HEK293 (cell line): ENCODE data around the gene S1PR3.

Source experiments
- CTCF ChIA-PET: fragments of 350-600 bp; formaldehyde crosslinking; extraction: SDS; loops from one replicate; lab custom pipeline; 2021; ENCODE audit warnings: antibody characterized with exemption; lab: Yijun Ruan, JAX
- POLR2A ChIA-PET: fragments of 300-600 bp; formaldehyde crosslinking; extraction: SDS; loops from one replicate; lab custom pipeline; 2020; ENCODE audit warnings: antibody characterized with exemption, inconsistent platforms; lab: Yijun Ruan, JAX
- H3K27ac ChIP-seq: fragments of 200-500 bp; sonication (Bioruptor generic); 2 replicates; pipeline ENCODE4 v1.5.1; 2014; ENCODE audit warnings: low read depth, low read length, control low read depth, inconsistent platforms; ENCODE audit errors: extremely low read depth
- H3K36me3 ChIP-seq, 2 experiments: fragments of 200-500 bp in 1 of 2; sonication (Bioruptor generic) in 1 of 2; 1 replicate in 1 of 2; 2 replicates in 1 of 2; pipeline ENCODE4 v1.5.1; 2014 to 2017; ENCODE audit warnings: inconsistent platforms in 2 of 2, low read length in 2 of 2; ENCODE audit not compliant: control insufficient read depth in 2 of 2, insufficient read depth in 1 of 2
- H3K4me1 ChIP-seq: fragments of 200-500 bp; sonication (Bioruptor generic); 2 replicates; pipeline ENCODE4 v1.5.1; 2014; ENCODE audit warnings: mild to moderate bottlenecking, low read length, inconsistent platforms; ENCODE audit not compliant: control insufficient read depth, insufficient read depth
- H3K4me3 ChIP-seq: 2 replicates; pipeline ENCODE4 v1.5.1; 2011; ENCODE audit warnings: low read depth, mild to moderate bottlenecking, control low read depth, low read length, moderate library complexity
- H3K9me3 ChIP-seq: fragments of 200-500 bp; sonication (Bioruptor generic); 2 replicates; pipeline ENCODE4 v1.5.1; 2014; ENCODE audit warnings: low read depth, low read length, inconsistent platforms; ENCODE audit not compliant: control insufficient read depth, insufficient read depth
- AEBP2 ChIP-seq: fragments of 450-650 bp; formaldehyde crosslinking; IDR thresholded peaks from 2 replicates; pipeline ENCODE4 v1.5.1; 2016; ENCODE audit warnings: missing biosample characterization, missing genetic modification characterization, borderline replicate concordance
- ATF2 ChIP-seq: fragments of 450-650 bp; formaldehyde crosslinking; IDR thresholded peaks from 2 replicates; pipeline ENCODE4 v1.5.1; 2016; ENCODE audit warnings: missing biosample characterization, missing genetic modification characterization, low read depth
- GLIS1 ChIP-seq: fragments of 450-650 bp; formaldehyde crosslinking; IDR thresholded peaks from 2 replicates; pipeline ENCODE4 v1.5.1; 2016; ENCODE audit warnings: missing biosample characterization, missing genetic modification characterization
- KLF16 ChIP-seq: fragments of 450-650 bp; formaldehyde crosslinking; IDR thresholded peaks from 2 replicates; pipeline ENCODE4 v1.5.1; 2017; ENCODE audit warnings: missing biosample characterization, missing genetic modification characterization
- KLF8 ChIP-seq: fragments of 450-650 bp; formaldehyde crosslinking; IDR thresholded peaks from 2 replicates; pipeline ENCODE4 v1.5.1; 2016; ENCODE audit warnings: missing biosample characterization, missing genetic modification characterization
- WT1 ChIP-seq: fragments of 450-650 bp; formaldehyde crosslinking; IDR thresholded peaks from 2 replicates; pipeline ENCODE4 v1.5.1; 2016; ENCODE audit warnings: missing biosample characterization, missing genetic modification characterization
- ZIC2 ChIP-seq: fragments of 450-650 bp; formaldehyde crosslinking; IDR thresholded peaks from 2 replicates; pipeline ENCODE4 v1.5.1; 2016; ENCODE audit warnings: missing biosample characterization, missing genetic modification characterization
- ZNF140 ChIP-seq: fragments of 450-650 bp; formaldehyde crosslinking; IDR thresholded peaks from 2 replicates; pipeline ENCODE4 v1.5.1; 2016; ENCODE audit warnings: missing biosample characterization, missing genetic modification characterization
- ZNF23 ChIP-seq: fragments of 450-650 bp; formaldehyde crosslinking; IDR thresholded peaks from 2 replicates; pipeline ENCODE4 v1.5.1; 2016; ENCODE audit warnings: missing biosample characterization, missing genetic modification characterization, borderline replicate concordance
- ZNF350 ChIP-seq: fragments of 450-650 bp; formaldehyde crosslinking; IDR thresholded peaks from 2 replicates; pipeline ENCODE4 v1.5.0; 2017; ENCODE audit warnings: missing biosample characterization, mild to moderate bottlenecking, missing genetic modification characterization
- ZNF398 ChIP-seq: fragments of 450-650 bp; formaldehyde crosslinking; IDR thresholded peaks from 2 replicates; pipeline ENCODE4 v1.5.1; 2017; ENCODE audit warnings: missing biosample characterization, missing genetic modification characterization
- ZNF404 ChIP-seq: fragments of 450-650 bp; formaldehyde crosslinking; IDR thresholded peaks from 2 replicates; pipeline ENCODE4 v1.5.1; 2017; ENCODE audit warnings: missing biosample characterization, missing genetic modification characterization
- ZNF423 ChIP-seq: fragments of 450-650 bp; formaldehyde crosslinking; IDR thresholded peaks from 2 replicates; pipeline ENCODE4 v1.5.1; 2016; ENCODE audit warnings: missing biosample characterization, missing genetic modification characterization
- ZNF426 ChIP-seq: fragments of 450-650 bp; formaldehyde crosslinking; IDR thresholded peaks from 2 replicates; pipeline ENCODE4 v1.5.1; 2017; ENCODE audit warnings: missing biosample characterization, missing genetic modification characterization, mild to moderate bottlenecking, inconsistent platforms, moderate library complexity
- ZNF513 ChIP-seq: fragments of 450-650 bp; IDR thresholded peaks from 2 replicates; pipeline ENCODE4 v1.5.1; 2018; ENCODE audit warnings: missing biosample characterization, missing genetic modification characterization
- ZNF585B ChIP-seq: fragments of 450-650 bp; formaldehyde crosslinking; IDR thresholded peaks from 2 replicates; pipeline ENCODE4 v1.5.1; 2016; ENCODE audit warnings: missing biosample characterization, missing genetic modification characterization
- ZNF692 ChIP-seq: fragments of 450-650 bp; formaldehyde crosslinking; IDR thresholded peaks from 2 replicates; pipeline ENCODE4 v1.5.1; 2016; ENCODE audit warnings: missing biosample characterization, missing genetic modification characterization
- ZNF837 ChIP-seq: fragments of 450-650 bp; formaldehyde crosslinking; IDR thresholded peaks from 2 replicates; pipeline ENCODE4 v1.5.1; 2016; ENCODE audit warnings: missing biosample characterization, missing genetic modification characterization
- ZSCAN4 ChIP-seq: fragments of 450-650 bp; formaldehyde crosslinking; IDR thresholded peaks from 2 replicates; pipeline ENCODE4 v1.5.1; 2017; ENCODE audit warnings: missing biosample characterization, missing genetic modification characterization

The S1PR3 gene

GRCh38 chr9:88945636-88946333, 45.5 kb upstream of the S1PR3 start:
- Histone ChIP-seq H3K9me3 (no peaks in the 10 kb centered on the region), H3K27ac (no peak overlapping the region), H3K4me3 (no peak overlapping the region), H3K36me3 (no peaks in the 10 kb centered on the region), H3K4me1 (peaks cover 9% of the 10 kb centered on the region; the same call in 1 of the 2 replicates)
- TF ChIP-seq ZNF837 (tag by site-specific recombination) (no peak), KLF16 (tag by site-specific recombination) (no peak), ZNF692 (no peak), ZNF23 (tag by site-specific recombination) (no peak), ZIC2 (no peak), ZNF423 (tag by site-specific recombination) (no peak), ZNF140 (tag by site-specific recombination) (no peak), ZSCAN4 (no peak), AEBP2 (tag by site-specific recombination) (no peak), ZNF585B (no peak), KLF8 (tag by site-specific recombination) (no peak), ZNF513 (no peak), WT1 (tag by site-specific recombination) (no peak), GLIS1 (no peak), ZNF350 (no peak), ZNF404 (tag by site-specific recombination) (no peak), ZNF398 (no peak), ATF2 (tag by site-specific recombination) (no peak), ZNF426 (no peak)
- CTCF ChIA-PET, result no interaction called here
- POLR2A ChIA-PET, result no interaction called here
